ENCODE results near the gene BSPRY. TPM values are rescaled to one million over a fixed set of nuclear protein-coding genes. Genes with fewer than 3 reads are reported as not detected.
A peak's percentile ranks its signal among the peaks of the same experiment; 100 is the strongest.

BSPRY gene
- total RNA-seq (1 to 10 TPM; 1.4 to 1.8 TPM), polyA plus RNA-seq (0.55 TPM)

DNA sequence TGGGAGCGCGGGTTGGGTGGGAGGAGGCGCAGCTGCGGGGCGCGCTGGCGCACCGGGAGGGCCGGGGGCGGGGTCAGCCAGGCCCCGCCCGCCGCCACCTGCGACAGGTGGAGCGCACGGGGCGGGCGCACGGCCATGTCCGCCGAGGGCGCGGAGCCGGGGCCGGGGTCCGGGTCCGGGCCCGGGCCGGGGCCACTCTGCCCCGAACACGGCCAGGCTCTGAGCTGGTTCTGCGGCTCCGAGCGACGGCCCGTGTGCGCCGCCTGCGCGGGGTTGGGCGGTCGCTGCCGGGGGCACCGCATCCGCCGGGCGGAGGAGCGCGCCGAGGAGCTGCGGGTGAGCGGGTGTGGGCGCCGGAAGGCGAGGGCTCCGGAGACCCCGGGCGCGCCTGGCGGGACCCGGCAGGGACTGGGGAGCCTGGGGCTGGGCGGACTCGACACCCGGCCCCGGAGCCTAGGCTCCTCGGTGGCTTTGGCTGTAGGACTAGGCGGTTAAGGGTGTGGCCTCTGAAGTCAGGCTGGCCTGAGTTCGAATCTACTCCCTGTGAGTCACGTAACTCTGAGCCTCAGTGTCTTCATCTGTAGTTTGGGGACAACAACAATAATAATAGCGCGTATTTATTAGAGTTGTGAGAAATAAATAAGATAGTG lies at the start of gene BSPRY:
BSPRY (plus strand) TSS at position 97 of the 650 bp plus-strand sequence; CDS start at position 136, 39 bp downstream.
- Histone ChIP-seq H3K36me3 (ENCODE audit: insufficient read depth, low read length) (no peaks in the 10 kb centered on the region), H3K9me3 (ENCODE audit: low read length) (no peaks in the 10 kb centered on the region), H3K4me3 (ENCODE audit: low read length) (no peak within 1 kb of the TSS), H3K27ac (ENCODE audit: low read depth, low read length) (no peak within 1 kb of the TSS), H3K27me3 (ENCODE audit: insufficient read depth, low read length, poor library complexity, severe bottlenecking) (peaks cover 21% of the 10 kb centered on the region), H3K4me1 (ENCODE audit: insufficient read depth, low read length) (peaks cover 18% of the 10 kb centered on the region)
- Mint-ChIP-seq H3K27ac (peak within 1 kb of the TSS in 3 of 8 donors; percentile 34 to 55 (median 40)), H3K4me1 (peaks cover 18 to 23% (median 22%) of the 10 kb centered on the region in 3 donors), H3K27me3 (peaks cover 21 to 36% of the 10 kb centered on the region in 2 donors), H3K9me3 (no peaks in the 10 kb centered on the region), H3K4me3 (peak within 1 kb of the TSS; percentile 78 to 90 (median 80)), H3K36me3 (no peaks in the 10 kb centered on the region)
- POLR2A ChIA-PET: interaction anchor here (0.7 to 1.6 kb wide), 3 partner anchors 13 to 50 kb away, joined by 3 to 6 read pairs (median 4); no protein-coding TSS in a partner anchor
- CTCF ChIA-PET: interaction anchor here (0.8 to 2.8 kb wide), 6 partner anchors 9 to 305 kb away, joined by 3 to 10 read pairs (median 4); partner anchors contain the start of genes ALAD, C9orf43, HDHD3 and POLE3
- DNase-seq: peak in 4 of 5 donors; percentile 8 to 52 (median 42)

DNA sequence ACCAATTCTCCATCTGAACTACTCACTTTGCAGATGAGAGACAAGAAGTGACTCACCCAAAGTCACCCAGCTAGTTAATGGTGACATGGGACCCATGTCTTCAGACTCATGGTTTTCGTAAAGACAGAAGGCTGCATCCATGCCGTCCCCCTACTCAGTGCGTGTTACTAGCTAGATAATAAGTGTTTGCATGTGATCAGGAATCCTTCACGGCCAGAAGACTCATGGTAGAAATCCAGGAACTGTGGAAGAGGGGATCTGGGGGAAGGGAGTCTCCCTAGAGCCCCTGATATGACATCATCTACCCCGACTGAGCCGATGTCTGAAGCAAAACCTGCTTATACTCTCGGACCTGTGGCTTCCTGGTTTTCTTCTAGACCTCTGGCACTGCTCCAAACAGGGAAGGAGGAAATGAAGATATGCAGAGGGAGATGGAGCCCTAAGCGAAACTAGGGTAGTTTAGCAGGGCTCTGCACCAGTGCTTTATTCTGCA lies 49.5 kb upstream of the BSPRY start:
- Mint-ChIP-seq H3K36me3 (peaks cover 0 to 2% (median 0%) of the 10 kb centered on the region in 3 donors), H3K9me3 (no peaks in the 10 kb centered on the region), H3K27me3 (peaks cover 3 to 20% of the 10 kb centered on the region in 2 donors), H3K4me1 (no peaks in the 10 kb centered on the region), H3K4me3 (no peak overlapping the region), H3K27ac (no peak overlapping the region)
- Histone ChIP-seq H3K27ac (ENCODE audit: low read depth, low read length) (no peak overlapping the region), H3K9me3 (ENCODE audit: low read length) (no peaks in the 10 kb centered on the region), H3K27me3 (ENCODE audit: insufficient read depth, low read length, poor library complexity, severe bottlenecking) (no peaks in the 10 kb centered on the region), H3K4me3 (ENCODE audit: low read length) (no peak overlapping the region), H3K4me1 (ENCODE audit: insufficient read depth, low read length) (no peaks in the 10 kb centered on the region), H3K36me3 (ENCODE audit: insufficient read depth, low read length) (no peaks in the 10 kb centered on the region)
- ChIA-PET POLR2A (no interaction called here), CTCF (no interaction called here)
- DNase-seq: no peak

- Mint-ChIP-seq H3K4me1 (no peaks in the 10 kb centered on the region), H3K27ac (no peak overlapping the region), H3K9me3 (no peaks in the 10 kb centered on the region), H3K4me3 (no peak overlapping the region), H3K36me3 (peaks cover 0 to 2% (median 0%) of the 10 kb centered on the region in 3 donors), H3K27me3 (peaks cover 8 to 25% of the 10 kb centered on the region in 2 donors)
- no peak for DNase-seq
- CTCF ChIA-PET: no interaction called here
- Histone ChIP-seq H3K27ac (ENCODE audit: low read depth, low read length) (no peak overlapping the region), H3K27me3 (ENCODE audit: insufficient read depth, low read length, poor library complexity, severe bottlenecking) (no peaks in the 10 kb centered on the region), H3K36me3 (ENCODE audit: insufficient read depth, low read length) (no peaks in the 10 kb centered on the region), H3K4me3 (ENCODE audit: low read length) (no peak overlapping the region), H3K9me3 (ENCODE audit: low read length) (no peaks in the 10 kb centered on the region), H3K4me1 (ENCODE audit: insufficient read depth, low read length) (no peaks in the 10 kb centered on the region)
- POLR2A ChIA-PET: no interaction called here
Observed at GRCh38 chr9:113301548-113301947, 47.8 kb upstream of the BSPRY start.

DNA sequence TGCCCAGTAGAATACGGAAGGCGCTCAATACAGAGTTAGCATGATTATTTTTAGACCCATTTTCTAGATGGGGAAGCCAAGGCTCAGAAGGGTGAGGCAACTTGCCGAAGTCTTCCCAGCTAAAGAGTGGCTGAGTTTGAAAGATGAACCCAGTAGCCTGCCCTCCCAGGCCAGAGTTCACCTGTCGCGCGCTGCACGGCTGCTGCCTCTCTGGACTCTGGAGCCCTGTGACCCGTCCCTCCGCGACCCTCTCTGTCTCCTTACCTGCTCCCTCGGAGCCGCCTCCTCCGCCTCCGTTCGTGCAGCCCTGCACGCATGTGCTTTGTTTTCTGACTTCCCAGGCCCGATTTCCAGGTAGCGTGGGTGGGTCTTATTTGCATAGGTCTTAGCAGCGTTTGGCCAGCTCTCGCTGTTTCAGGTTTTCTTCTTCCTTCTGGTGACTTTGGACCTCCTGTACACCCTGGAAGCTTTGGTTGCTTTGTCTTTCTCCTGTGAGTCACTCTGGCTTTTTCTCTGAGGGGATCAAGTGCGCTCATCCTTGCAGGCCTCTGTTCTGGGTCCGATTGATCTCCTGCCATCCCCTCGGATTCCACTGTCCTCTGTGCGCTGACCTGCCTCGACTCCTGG lies 46.4 kb upstream of the BSPRY start, which contains the start of gene RNF183:
RNF183 (minus strand) TSS at position 585 of the 627 bp plus-strand sequence. CDS start 5,192 bp downstream, outside the sequence.
- H3K36me3 Mint-ChIP-seq: peaks cover 0 to 2% (median 0%) of the 10 kb centered on the region in 3 donors
- POLR2A ChIA-PET: no interaction called here
- H3K4me1 Mint-ChIP-seq: no peaks in the 10 kb centered on the region

DNA sequence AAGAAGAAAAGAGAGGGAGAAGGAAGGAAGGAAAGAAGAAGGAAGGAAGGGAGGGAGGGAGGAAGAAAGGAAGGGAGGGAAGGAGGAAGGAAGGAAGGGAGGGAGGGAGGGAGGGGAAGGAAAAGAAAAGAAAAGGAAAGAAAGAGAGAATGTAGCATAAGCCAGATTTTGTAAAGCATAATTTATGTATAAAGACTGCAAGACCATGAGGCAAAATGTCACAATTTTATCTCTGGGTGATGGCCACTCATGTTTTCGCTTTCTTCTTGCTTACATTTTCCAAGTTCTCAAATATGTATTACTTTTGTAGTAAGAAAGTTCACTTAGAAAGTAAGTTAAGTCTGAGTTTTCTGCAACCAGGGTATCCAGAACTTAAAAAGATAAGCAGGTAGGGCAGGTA lies 42.8 kb upstream of the BSPRY start:
- H3K4me1 Mint-ChIP-seq: no peaks in the 10 kb centered on the region
- H3K4me3 Mint-ChIP-seq: no peak overlapping the region
- H3K27ac Mint-ChIP-seq: no peak overlapping the region
- no peaks in the 10 kb centered on the region for H3K9me3 ChIP-seq (ENCODE audit: low read length)
- ChIA-PET CTCF (no interaction called here), POLR2A (no interaction called here)
- H3K36me3 ChIP-seq (ENCODE audit: insufficient read depth, low read length): no peaks in the 10 kb centered on the region
- H3K4me1 ChIP-seq (ENCODE audit: insufficient read depth, low read length): no peaks in the 10 kb centered on the region
- H3K27me3 ChIP-seq (ENCODE audit: insufficient read depth, low read length, poor library complexity, severe bottlenecking): no peaks in the 10 kb centered on the region
- H3K27me3 Mint-ChIP-seq: peaks cover 8 to 29% of the 10 kb centered on the region in 2 donors
- H3K9me3 Mint-ChIP-seq: no peaks in the 10 kb centered on the region
- H3K4me3 ChIP-seq (ENCODE audit: low read length): no peak overlapping the region
- no peak overlapping the region for H3K27ac ChIP-seq (ENCODE audit: low read depth, low read length)
- peaks cover 0 to 2% (median 0%) of the 10 kb centered on the region in 3 donors for H3K36me3 Mint-ChIP-seq
- no peak for DNase-seq

More for the DNA sequence above, 46.4 kb upstream of the BSPRY start, which contains the start of gene RNF183:
- Histone ChIP-seq H3K36me3 (ENCODE audit: insufficient read depth, low read length) (no peaks in the 10 kb centered on the region), H3K9me3 (ENCODE audit: low read length) (no peaks in the 10 kb centered on the region), H3K4me1 (ENCODE audit: insufficient read depth, low read length) (no peaks in the 10 kb centered on the region), H3K27ac (ENCODE audit: low read depth, low read length) (no peak within 1 kb of the TSS), H3K27me3 (ENCODE audit: insufficient read depth, low read length, poor library complexity, severe bottlenecking) (no peaks in the 10 kb centered on the region), H3K4me3 (ENCODE audit: low read length) (no peak within 1 kb of the TSS)
- no peaks in the 10 kb centered on the region for H3K9me3 Mint-ChIP-seq
- CTCF ChIA-PET: no interaction called here
- no peak within 1 kb of the TSS for H3K27ac Mint-ChIP-seq
- peaks cover 8 to 34% of the 10 kb centered on the region in 2 donors for H3K27me3 Mint-ChIP-seq
- no peak for DNase-seq
- no peak within 1 kb of the TSS for H3K4me3 Mint-ChIP-seq

DNA sequence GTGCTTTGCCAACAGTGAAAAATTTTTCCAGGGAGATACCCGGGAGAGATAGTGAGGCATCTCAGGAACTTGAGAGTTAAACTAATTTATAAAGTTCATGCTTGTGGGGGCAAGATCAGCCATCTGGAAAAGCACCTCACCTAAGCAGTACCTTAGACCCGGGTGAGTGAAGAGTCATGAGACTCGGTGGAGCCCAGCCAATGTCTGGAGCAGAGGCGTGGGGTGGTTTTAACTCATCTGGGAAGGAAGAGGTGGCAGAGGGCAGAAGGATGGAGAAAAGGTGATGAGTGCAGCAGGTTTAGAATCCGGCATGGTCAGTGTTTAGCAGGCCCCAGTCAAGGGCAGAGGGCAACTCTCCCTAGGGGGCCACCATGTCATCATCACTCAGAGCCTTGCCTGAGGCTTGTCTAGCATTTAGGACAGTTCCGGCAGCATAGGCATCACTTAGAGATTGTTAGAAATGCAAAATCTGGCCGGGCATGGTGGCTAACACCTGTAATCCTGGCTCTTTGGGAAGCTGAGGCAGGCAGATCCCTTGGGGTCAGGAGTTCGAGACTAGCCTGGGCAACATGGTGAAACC lies 41.9 kb upstream of the BSPRY start:
- H3K4me3 Mint-ChIP-seq: no peak overlapping the region
- no peaks in the 10 kb centered on the region for H3K4me1 Mint-ChIP-seq

DNA sequence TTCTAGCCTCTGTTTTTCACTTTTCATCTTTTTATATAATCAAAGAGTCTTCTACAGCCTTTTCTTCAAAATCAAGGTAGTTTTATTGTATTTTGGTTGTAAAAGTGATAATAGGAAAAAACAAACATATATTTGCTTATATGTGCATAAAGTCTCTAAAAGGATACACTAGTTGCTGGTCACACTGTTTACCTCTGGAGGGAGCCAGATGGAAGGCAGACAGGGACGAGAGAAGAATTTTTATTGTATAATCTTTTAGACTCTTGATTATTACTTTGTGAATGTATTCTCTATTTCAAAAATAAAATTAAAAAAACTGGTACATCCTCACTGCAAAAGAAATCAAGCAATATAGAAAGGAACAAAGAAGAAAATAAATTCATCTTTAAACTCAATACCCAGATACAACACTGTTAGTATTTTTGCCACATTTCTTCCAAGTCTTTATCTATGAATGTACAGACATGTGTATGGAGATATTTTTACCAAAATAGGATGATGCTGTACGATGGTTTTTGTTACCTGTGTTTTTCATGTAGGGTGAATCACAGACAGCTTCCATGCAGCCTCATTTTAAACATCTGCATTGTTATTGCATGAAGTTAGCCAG lies 40.0 kb upstream of the BSPRY start:
- Histone ChIP-seq H3K27me3 (ENCODE audit: insufficient read depth, low read length, poor library complexity, severe bottlenecking) (no peaks in the 10 kb centered on the region), H3K27ac (ENCODE audit: low read depth, low read length) (no peak overlapping the region), H3K9me3 (ENCODE audit: low read length) (no peaks in the 10 kb centered on the region), H3K4me3 (ENCODE audit: low read length) (no peak overlapping the region), H3K4me1 (ENCODE audit: insufficient read depth, low read length) (no peaks in the 10 kb centered on the region), H3K36me3 (ENCODE audit: insufficient read depth, low read length) (no peaks in the 10 kb centered on the region)
- ChIA-PET CTCF (interaction anchor here (0.6 to 1.9 kb wide), 5 partner anchors 10 to 348 kb away, joined by 3 to 7 read pairs (median 3); partner anchors contain the start of gene ALAD), POLR2A (interaction anchor here (0.6 kb wide), 1 partner anchor 1305 kb away, joined by 3 read pairs; no protein-coding TSS in a partner anchor)
- DNase-seq: peak in 2 of 5 donors; percentile 16 to 21
- Mint-ChIP-seq H3K27ac (no peak overlapping the region), H3K36me3 (no peaks in the 10 kb centered on the region), H3K4me1 (no peaks in the 10 kb centered on the region), H3K9me3 (no peaks in the 10 kb centered on the region), H3K4me3 (no peak overlapping the region), H3K27me3 (peaks cover 9 to 14% of the 10 kb centered on the region in 2 donors)

More for the DNA sequence above, 41.9 kb upstream of the BSPRY start:
- no peak for DNase-seq
- Histone ChIP-seq H3K4me1 (ENCODE audit: insufficient read depth, low read length) (no peaks in the 10 kb centered on the region), H3K36me3 (ENCODE audit: insufficient read depth, low read length) (no peaks in the 10 kb centered on the region), H3K4me3 (ENCODE audit: low read length) (no peak overlapping the region), H3K27ac (ENCODE audit: low read depth, low read length) (no peak overlapping the region), H3K27me3 (ENCODE audit: insufficient read depth, low read length, poor library complexity, severe bottlenecking) (no peaks in the 10 kb centered on the region), H3K9me3 (ENCODE audit: low read length) (no peaks in the 10 kb centered on the region)
- ChIA-PET POLR2A (no interaction called here), CTCF (interaction anchor here (1.9 kb wide), 1 partner anchor 348 kb away, joined by 7 read pairs; no protein-coding TSS in a partner anchor)
- peaks cover 8 to 23% of the 10 kb centered on the region in 2 donors for H3K27me3 Mint-ChIP-seq
- H3K27ac Mint-ChIP-seq: no peak overlapping the region
- no peaks in the 10 kb centered on the region for H3K9me3 Mint-ChIP-seq
- H3K36me3 Mint-ChIP-seq: no peaks in the 10 kb centered on the region
